Measurements from ENCODE around the gene TEKT5. TPM values are rescaled to one million over a fixed set of nuclear protein-coding genes. Genes with fewer than 3 reads are reported as not detected.
A peak's percentile ranks its signal among the peaks of the same experiment; 100 is the strongest.

The TEKT5 gene
- total RNA-seq, 1 experiment from 2014 or later, result not detected

DNA sequence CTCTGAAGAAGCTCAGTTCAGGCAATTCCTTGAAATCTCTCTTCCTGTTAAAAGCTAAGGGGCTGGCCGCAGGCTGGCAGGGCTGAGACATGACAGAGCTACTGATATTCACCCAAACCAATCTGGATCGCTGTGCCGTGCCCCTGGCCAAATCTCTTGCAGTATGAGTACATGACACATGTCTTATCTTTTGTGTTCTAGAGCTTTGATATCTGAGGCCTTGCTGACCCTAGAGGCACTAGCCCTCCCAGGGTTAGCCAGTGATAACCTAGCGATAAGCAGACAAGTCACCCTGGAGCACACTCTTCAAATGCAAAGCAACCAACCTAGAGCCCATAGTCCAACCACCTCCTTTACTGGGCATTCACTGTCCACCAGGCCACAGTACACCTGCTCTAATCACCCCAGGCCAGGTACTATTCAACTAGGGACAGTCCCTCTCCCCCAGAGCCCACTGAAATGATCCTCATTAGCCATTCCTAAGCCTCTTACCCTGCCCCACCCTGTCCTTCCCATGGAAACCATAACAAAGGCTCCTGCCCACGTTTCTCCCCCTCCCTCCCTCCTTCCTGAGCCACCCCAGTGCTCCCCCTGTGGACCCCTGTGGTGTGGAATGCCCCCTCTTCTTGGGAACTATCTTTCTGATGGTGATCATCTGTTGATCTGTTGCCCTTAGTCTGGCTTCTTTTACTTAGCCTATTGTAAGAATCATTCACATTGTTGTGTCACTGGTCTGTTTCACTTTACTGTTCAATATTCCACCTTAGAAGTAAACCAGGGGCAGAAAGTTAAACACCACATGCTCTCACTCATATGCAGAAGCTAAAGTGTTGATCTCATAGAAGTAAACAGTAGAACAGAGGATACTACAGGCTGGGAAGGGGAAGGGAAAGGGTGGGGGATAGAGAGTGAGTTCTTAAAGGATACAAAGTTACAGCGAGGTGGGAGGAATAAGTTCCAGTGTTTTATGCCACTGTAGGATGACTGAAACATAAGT, 52.5 kb downstream of the TEKT5 start:
- intact Hi-C loops (cut with micrococcal nuclease; ENCODE audit: unreplicated experiment), result no loop called here
- ChIA-PET POLR2A (interaction anchor here (1.1 to 1.2 kb wide), 2 partner anchors 41 to 62 kb away, joined by 3 to 4 read pairs; partner anchors contain the start of gene EMP2), CTCF (no interaction called here)
- Mint-ChIP-seq H3K4me3 (ENCODE audit: unreplicated experiment) (no peak overlapping the region), H3K4me1 (ENCODE audit: low read depth, unreplicated experiment) (peaks cover 15% of the 10 kb centered on the region), H3K9me3 (ENCODE audit: unreplicated experiment) (no peaks in the 10 kb centered on the region), H3K27me3 (ENCODE audit: insufficient read depth, unreplicated experiment) (no peaks in the 10 kb centered on the region), H3K27ac (ENCODE audit: unreplicated experiment) (peak overlapping the region; percentile 81), H3K36me3 (ENCODE audit: insufficient read depth, unreplicated experiment) (no peaks in the 10 kb centered on the region)
- Histone ChIP-seq H3K4me3 (ENCODE audit: low read depth, low read length) (no peak overlapping the region), H3K4me1 (peaks cover 26% of the 10 kb centered on the region), H3K27me3 (replicated peaks; ENCODE audit: control insufficient read depth, insufficient read depth, low read length) (no peaks in the 10 kb centered on the region), H3K9me3 (no peaks in the 10 kb centered on the region), H3K36me3 (ENCODE audit: control insufficient read depth, insufficient read depth, low read length) (no peaks in the 10 kb centered on the region)
- peak; percentile 50 to 76 for DNase-seq
- no TSS peak for BruUV-seq (replicated peaks)
- TF ChIP-seq, protein P1, sequence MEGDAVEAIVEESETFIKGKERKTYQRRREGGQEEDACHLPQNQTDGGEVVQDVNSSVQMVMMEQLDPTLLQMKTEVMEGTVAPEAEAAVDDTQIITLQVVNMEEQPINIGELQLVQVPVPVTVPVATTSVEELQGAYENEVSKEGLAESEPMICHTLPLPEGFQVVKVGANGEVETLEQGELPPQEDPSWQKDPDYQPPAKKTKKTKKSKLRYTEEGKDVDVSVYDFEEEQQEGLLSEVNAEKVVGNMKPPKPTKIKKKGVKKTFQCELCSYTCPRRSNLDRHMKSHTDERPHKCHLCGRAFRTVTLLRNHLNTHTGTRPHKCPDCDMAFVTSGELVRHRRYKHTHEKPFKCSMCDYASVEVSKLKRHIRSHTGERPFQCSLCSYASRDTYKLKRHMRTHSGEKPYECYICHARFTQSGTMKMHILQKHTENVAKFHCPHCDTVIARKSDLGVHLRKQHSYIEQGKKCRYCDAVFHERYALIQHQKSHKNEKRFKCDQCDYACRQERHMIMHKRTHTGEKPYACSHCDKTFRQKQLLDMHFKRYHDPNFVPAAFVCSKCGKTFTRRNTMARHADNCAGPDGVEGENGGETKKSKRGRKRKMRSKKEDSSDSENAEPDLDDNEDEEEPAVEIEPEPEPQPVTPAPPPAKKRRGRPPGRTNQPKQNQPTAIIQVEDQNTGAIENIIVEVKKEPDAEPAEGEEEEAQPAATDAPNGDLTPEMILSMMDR (IDR thresholded peaks at IDR 0.05; ENCODE audit: insufficient read depth in 1 of 2, low read depth in 1 of 2, low read length in 1 of 2, severe bottlenecking in 1 of 2, unreplicated experiment in 1 of 2), result no peak

DNA sequence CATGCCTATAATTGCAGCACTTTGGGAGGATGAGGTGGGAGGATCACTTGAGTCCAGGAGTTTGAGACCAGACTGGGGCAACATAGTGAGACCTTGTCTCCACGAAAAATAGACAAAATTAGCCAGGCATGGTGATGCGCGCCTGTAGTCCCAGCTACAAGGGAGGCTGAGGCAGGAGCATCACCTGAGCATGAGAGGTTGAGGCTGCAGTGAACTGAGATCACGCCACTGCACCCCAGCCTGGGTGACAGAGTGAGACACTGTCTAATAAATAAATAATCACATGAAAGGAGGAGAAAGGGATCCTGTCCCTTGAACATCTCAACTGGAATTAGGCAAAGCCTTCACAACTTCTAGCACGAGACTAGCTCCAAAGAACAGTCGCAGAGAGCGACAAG, 53.2 kb downstream of the TEKT5 start:
- no peak overlapping the region for H3K4me3 ChIP-seq (ENCODE audit: low read depth, low read length)
- H3K9me3 ChIP-seq, result no peaks in the 10 kb centered on the region
- Mint-ChIP-seq H3K36me3 (ENCODE audit: insufficient read depth, unreplicated experiment) (no peaks in the 10 kb centered on the region), H3K4me1 (ENCODE audit: low read depth, unreplicated experiment) (peaks cover 15% of the 10 kb centered on the region), H3K27me3 (ENCODE audit: insufficient read depth, unreplicated experiment) (no peaks in the 10 kb centered on the region), H3K27ac (ENCODE audit: unreplicated experiment) (peak overlapping the region; percentile 81), H3K9me3 (ENCODE audit: unreplicated experiment) (no peaks in the 10 kb centered on the region), H3K4me3 (ENCODE audit: unreplicated experiment) (no peak overlapping the region)
- no peaks in the 10 kb centered on the region for H3K27me3 ChIP-seq (replicated peaks; ENCODE audit: control insufficient read depth, insufficient read depth, low read length)
- ChIA-PET CTCF (no interaction called here), POLR2A (interaction anchor here (1.1 to 1.2 kb wide), 2 partner anchors 40 to 61 kb away, joined by 3 to 4 read pairs; partner anchors contain the start of gene EMP2)
- TF ChIP-seq, protein P1 (IDR thresholded peaks at IDR 0.05; ENCODE audit: insufficient read depth in 1 of 2, low read depth in 1 of 2, low read length in 1 of 2, severe bottlenecking in 1 of 2, unreplicated experiment in 1 of 2), result no peak
- intact Hi-C loops (cut with micrococcal nuclease; ENCODE audit: unreplicated experiment), result no loop called here
- H3K4me1 ChIP-seq, result peaks cover 23% of the 10 kb centered on the region
- no TSS peak for BruUV-seq (replicated peaks)
- H3K36me3 ChIP-seq (ENCODE audit: control insufficient read depth, insufficient read depth, low read length), result no peaks in the 10 kb centered on the region
- no peak for DNase-seq

DNA sequence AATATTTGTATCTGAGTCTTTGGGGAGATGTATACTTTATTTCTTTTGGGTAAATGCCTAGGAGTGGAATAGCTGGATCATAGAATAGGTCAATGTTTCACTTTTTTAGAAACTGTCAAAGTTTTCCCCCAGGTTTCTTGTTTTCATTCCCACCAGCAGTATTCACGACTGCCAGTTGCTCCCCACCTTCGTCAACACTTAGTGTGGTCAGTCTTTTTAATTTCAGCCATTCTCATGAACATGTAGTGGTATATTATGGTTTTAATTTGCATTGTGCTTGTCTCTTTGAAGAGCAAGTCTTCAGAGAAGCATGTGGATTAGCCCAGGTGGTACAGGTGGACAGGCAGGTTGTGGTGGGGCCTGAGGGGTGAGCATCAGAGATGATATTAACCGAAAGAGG, 53.8 kb downstream of the TEKT5 start:
- TF ChIP-seq, protein P1 (IDR thresholded peaks at IDR 0.05; ENCODE audit: insufficient read depth in 1 of 2, low read depth in 1 of 2, low read length in 1 of 2, severe bottlenecking in 1 of 2, unreplicated experiment in 1 of 2), result no peak
- DNase-seq, result no peak
- H3K4me1 ChIP-seq, result peaks cover 19% of the 10 kb centered on the region
- Mint-ChIP-seq H3K27ac (ENCODE audit: unreplicated experiment) (no peak overlapping the region), H3K4me3 (ENCODE audit: unreplicated experiment) (no peak overlapping the region), H3K27me3 (ENCODE audit: insufficient read depth, unreplicated experiment) (no peaks in the 10 kb centered on the region), H3K9me3 (ENCODE audit: unreplicated experiment) (no peaks in the 10 kb centered on the region), H3K36me3 (ENCODE audit: insufficient read depth, unreplicated experiment) (no peaks in the 10 kb centered on the region), H3K4me1 (ENCODE audit: low read depth, unreplicated experiment) (peaks cover 15% of the 10 kb centered on the region)
- no peaks in the 10 kb centered on the region for H3K9me3 ChIP-seq
- H3K27me3 ChIP-seq (replicated peaks; ENCODE audit: control insufficient read depth, insufficient read depth, low read length), result no peaks in the 10 kb centered on the region
- POLR2A ChIA-PET, result no interaction called here
- no peak overlapping the region for H3K4me3 ChIP-seq (ENCODE audit: low read depth, low read length)
- CTCF ChIA-PET, result no interaction called here
- intact Hi-C loops (cut with micrococcal nuclease; ENCODE audit: unreplicated experiment), result no loop called here
- BruUV-seq (replicated peaks), result no TSS peak
- H3K36me3 ChIP-seq (ENCODE audit: control insufficient read depth, insufficient read depth, low read length), result no peaks in the 10 kb centered on the region

Measured in Caco-2 (cell line).